HepG2 (cell line): ENCODE measurements around the gene PIK3C3.

ENCODE experiments used
- STAT5B ChIP-seq: sonication (generic); formaldehyde crosslinking; IDR thresholded peaks from 2 replicates; pipeline ENCODE4 v1.4.0; 2020; ENCODE audit warnings: missing genetic modification reagents
- ZBTB4 ChIP-seq: sonication (generic); formaldehyde crosslinking; IDR thresholded peaks from 2 replicates; pipeline ENCODE4 v1.4.0; 2020; ENCODE audit warnings: missing genetic modification reagents, mild to moderate bottlenecking, borderline replicate concordance
- ZNF609 ChIP-seq: sonication (generic); formaldehyde crosslinking; IDR thresholded peaks from 2 replicates; pipeline ENCODE4 v1.4.0; 2020; ENCODE audit warnings: mild to moderate bottlenecking, missing genetic modification reagents, borderline replicate concordance

GRCh38 chr18:41933778-41934177 lies 21.3 kb upstream of the PIK3C3 start:
- no peak for TF ChIP-seq ZNF609 (CRISPR knock-in tag)
- no peak for TF ChIP-seq ZBTB4
- TF ChIP-seq STAT5B (CRISPR knock-in tag) = no peak
